Duodenal mucosa (tissue), 2 donors: ENCODE results near the gene CYRIA.

Experiments
- H3K27ac ChIP-seq: one replicate; pipeline ENCODE4 v1.7.0; 2013; ENCODE audit warnings: low read depth, low read length
- H3K27me3 ChIP-seq, 2 donors: one replicate each; pipeline ENCODE4 v1.7.0; 2013; ENCODE audit warnings: low read length in 2 of 2, control low read depth in 1 of 2; ENCODE audit not compliant: insufficient read depth in 2 of 2, control insufficient read depth in 1 of 2
- H3K36me3 ChIP-seq, 2 donors: one replicate each; pipeline ENCODE4 v1.7.0; 2013; ENCODE audit warnings: low read length in 2 of 2, control low read depth in 1 of 2; ENCODE audit not compliant: insufficient read depth in 2 of 2, control insufficient read depth in 1 of 2
- H3K4me1 ChIP-seq, 2 donors: one replicate each; pipeline ENCODE4 v1.7.0; 2013; ENCODE audit warnings: low read length in 2 of 2, control low read depth in 1 of 2; ENCODE audit not compliant: insufficient read depth in 2 of 2, control insufficient read depth in 1 of 2
- H3K4me3 ChIP-seq, 2 donors: one replicate each; pipeline ENCODE4 v1.7.0; 2013; ENCODE audit warnings: low read length in 2 of 2, low read depth in 1 of 2
- H3K9ac ChIP-seq, 2 donors: one replicate each; pipeline ENCODE4 v1.7.0; 2013; ENCODE audit warnings: low read length in 2 of 2, low read depth in 1 of 2
- H3K9me3 ChIP-seq, 2 donors: one replicate each; pipeline ENCODE4 v1.7.0; 2013; ENCODE audit warnings: low read length in 2 of 2, control low read depth in 1 of 2; ENCODE audit not compliant: control insufficient read depth in 1 of 2

CYRIA gene

DNA sequence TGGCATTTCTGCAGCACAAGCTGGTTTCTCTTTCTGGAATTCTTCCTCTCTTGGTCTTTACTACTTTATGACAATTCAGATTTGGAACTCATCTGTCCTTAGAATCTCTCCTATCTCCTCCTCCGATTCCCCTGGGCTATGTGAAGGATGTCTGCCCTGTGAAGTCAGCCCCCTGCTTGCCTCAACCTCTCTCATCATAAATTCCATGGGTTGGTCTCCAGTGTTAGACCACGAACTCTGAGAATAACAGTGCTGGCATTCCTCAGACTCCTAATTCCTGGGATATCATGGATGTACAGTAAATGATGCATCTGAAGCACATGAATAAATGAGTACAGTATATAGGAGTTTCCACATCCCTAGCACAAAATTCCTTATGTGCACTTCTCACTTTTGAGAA is 21.0 kb upstream of the CYRIA start:
- H3K4me1 ChIP-seq, result no peaks in the 10 kb centered on the region
- no peaks in the 10 kb centered on the region for H3K9me3 ChIP-seq

DNA sequence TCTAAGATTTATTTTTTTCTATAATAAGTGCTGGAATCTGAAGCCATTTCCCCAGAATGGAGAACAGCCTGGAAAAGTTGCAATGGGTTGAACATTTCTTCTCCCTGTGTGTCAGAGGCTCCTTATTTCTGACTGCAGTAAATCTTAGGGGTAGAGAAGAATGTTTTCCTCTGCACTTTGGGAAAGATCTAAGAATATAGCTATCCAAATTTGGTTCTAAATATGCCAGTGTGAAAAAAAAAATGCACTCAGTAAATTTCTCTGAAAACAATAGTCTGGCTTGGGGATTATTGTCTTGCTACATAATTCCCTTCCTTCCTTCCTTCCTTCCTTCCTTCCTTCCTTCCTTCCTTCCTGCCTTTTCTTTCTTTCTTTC is 19.7 kb upstream of the CYRIA start:
- Histone ChIP-seq H3K27me3 (no peaks in the 10 kb centered on the region), H3K9ac (no peak overlapping the region), H3K4me1 (no peaks in the 10 kb centered on the region), H3K27ac (no peak overlapping the region), H3K4me3 (no peak overlapping the region), H3K36me3 (no peaks in the 10 kb centered on the region), H3K9me3 (no peaks in the 10 kb centered on the region)

More for the DNA sequence above, 21.0 kb upstream of the CYRIA start:
- H3K27ac ChIP-seq, result no peak overlapping the region
- H3K9ac ChIP-seq, result no peak overlapping the region
- no peak overlapping the region for H3K4me3 ChIP-seq
- no peaks in the 10 kb centered on the region for H3K27me3 ChIP-seq
- no peaks in the 10 kb centered on the region for H3K36me3 ChIP-seq

GRCh38 chr2:16684676-16685339 is 19.2 kb upstream of the CYRIA start:
- H3K4me3 ChIP-seq, result no peak overlapping the region
- no peaks in the 10 kb centered on the region for H3K4me1 ChIP-seq
- H3K9ac ChIP-seq, result no peak overlapping the region
- H3K27ac ChIP-seq, result no peak overlapping the region
- H3K27me3 ChIP-seq, result no peaks in the 10 kb centered on the region
- no peaks in the 10 kb centered on the region for H3K9me3 ChIP-seq
- no peaks in the 10 kb centered on the region for H3K36me3 ChIP-seq

- no peak overlapping the region for H3K9ac ChIP-seq
- H3K4me1 ChIP-seq, result no peaks in the 10 kb centered on the region
- H3K9me3 ChIP-seq, result peaks cover 0 to under 1% of the 10 kb centered on the region in 2 donors
- no peak overlapping the region for H3K4me3 ChIP-seq
- no peaks in the 10 kb centered on the region for H3K27me3 ChIP-seq
- H3K36me3 ChIP-seq, result no peaks in the 10 kb centered on the region
- H3K27ac ChIP-seq, result no peak overlapping the region
Observed at GRCh38 chr2:16683576-16683975, 17.9 kb upstream of the CYRIA start.

GRCh38 chr2:16682431-16683118 is 16.9 kb upstream of the CYRIA start:
- Histone ChIP-seq H3K4me3 (no peak overlapping the region), H3K27ac (no peak overlapping the region), H3K4me1 (no peaks in the 10 kb centered on the region), H3K9me3 (peaks cover 6 to 11% of the 10 kb centered on the region in 2 donors), H3K36me3 (no peaks in the 10 kb centered on the region), H3K27me3 (no peaks in the 10 kb centered on the region), H3K9ac (no peak overlapping the region)

GRCh38 chr2:16680781-16681180 is 15.1 kb upstream of the CYRIA start:
- Histone ChIP-seq H3K4me3 (no peak overlapping the region), H3K9ac (no peak overlapping the region), H3K27ac (no peak overlapping the region), H3K9me3 (peaks cover 7 to 11% of the 10 kb centered on the region in 2 donors), H3K36me3 (no peaks in the 10 kb centered on the region), H3K4me1 (no peaks in the 10 kb centered on the region), H3K27me3 (no peaks in the 10 kb centered on the region)

DNA sequence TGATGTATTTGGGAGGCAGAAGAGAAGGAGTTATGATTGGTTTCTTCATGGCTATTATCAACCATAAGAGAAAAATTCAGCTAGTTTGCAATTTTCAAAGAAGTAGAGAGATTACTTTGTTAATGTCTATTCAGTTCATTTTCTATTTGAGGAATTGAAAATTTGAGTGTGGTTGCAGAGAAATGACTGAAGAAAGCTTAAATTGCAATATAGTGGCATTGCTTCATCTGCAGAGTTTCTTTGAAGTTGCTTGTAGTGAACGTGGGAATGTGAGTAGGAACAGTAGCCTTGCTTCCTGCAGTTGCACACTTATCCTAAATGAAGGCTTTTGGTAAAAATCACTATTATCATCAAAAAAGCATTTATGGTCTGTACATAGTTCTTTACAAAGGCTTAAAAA is 14.7 kb upstream of the CYRIA start:
- no peak overlapping the region for H3K4me3 ChIP-seq
- no peaks in the 10 kb centered on the region for H3K36me3 ChIP-seq
- no peaks in the 10 kb centered on the region for H3K27me3 ChIP-seq
- no peaks in the 10 kb centered on the region for H3K4me1 ChIP-seq
- no peak overlapping the region for H3K27ac ChIP-seq
- peaks cover 7 to 11% of the 10 kb centered on the region in 2 donors for H3K9me3 ChIP-seq
- no peak overlapping the region for H3K9ac ChIP-seq

DNA sequence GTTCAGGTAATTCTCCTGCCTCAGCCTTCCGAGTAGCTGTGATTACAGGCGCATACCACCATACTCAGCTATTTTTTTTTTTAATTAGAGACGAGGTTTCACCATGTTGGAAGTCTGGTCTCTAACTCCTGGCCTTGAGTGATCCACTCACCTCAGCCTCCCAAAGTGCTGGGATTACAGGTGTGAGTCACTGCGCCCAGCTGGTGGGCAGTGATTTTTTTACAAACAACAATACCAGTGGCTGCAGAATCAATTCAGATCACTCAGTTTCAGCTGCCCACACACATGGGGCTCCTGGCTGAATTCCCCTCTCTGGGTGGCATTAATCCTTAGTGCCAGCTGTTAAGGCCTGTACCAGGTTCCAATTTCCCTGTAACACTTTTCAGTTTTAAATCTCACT is 13.3 kb upstream of the CYRIA start:
- Histone ChIP-seq H3K27ac (no peak overlapping the region), H3K9me3 (peaks cover 7 to 11% of the 10 kb centered on the region in 2 donors), H3K4me3 (no peak overlapping the region), H3K27me3 (no peaks in the 10 kb centered on the region), H3K9ac (no peak overlapping the region), H3K36me3 (no peaks in the 10 kb centered on the region), H3K4me1 (no peaks in the 10 kb centered on the region)

- peaks cover 7 to 11% of the 10 kb centered on the region in 2 donors for H3K9me3 ChIP-seq
- no peaks in the 10 kb centered on the region for H3K36me3 ChIP-seq
- H3K27me3 ChIP-seq, result no peaks in the 10 kb centered on the region
- no peak overlapping the region for H3K4me3 ChIP-seq
- H3K27ac ChIP-seq, result no peak overlapping the region
- no peak overlapping the region for H3K9ac ChIP-seq
- no peaks in the 10 kb centered on the region for H3K4me1 ChIP-seq
Observed at GRCh38 chr2:16677875-16678274, 12.2 kb upstream of the CYRIA start.

DNA sequence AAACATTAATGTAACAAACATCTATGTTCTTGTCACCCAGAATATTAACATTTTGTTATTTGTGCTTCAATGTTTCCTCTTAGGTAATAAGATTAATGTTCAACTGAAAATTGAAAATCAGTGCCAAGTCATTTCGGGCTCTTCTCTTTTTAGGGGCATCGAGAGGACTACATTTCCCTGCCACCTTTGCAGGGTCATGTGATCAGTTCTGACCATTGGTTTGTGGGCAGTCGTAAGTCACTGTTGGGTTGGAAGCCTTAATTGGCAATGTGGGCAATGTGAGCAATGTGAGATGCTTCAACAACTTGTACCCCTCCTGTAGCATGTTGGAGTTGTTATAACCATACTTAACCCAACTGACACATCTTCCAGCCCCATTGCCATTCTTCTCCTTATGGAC is 10.1 kb upstream of the CYRIA start:
- H3K4me1 ChIP-seq, result no peaks in the 10 kb centered on the region
- H3K9ac ChIP-seq, result no peak overlapping the region

More for the DNA sequence above, 10.1 kb upstream of the CYRIA start:
- Histone ChIP-seq H3K36me3 (no peaks in the 10 kb centered on the region), H3K9me3 (peaks cover 7 to 11% of the 10 kb centered on the region in 2 donors), H3K27me3 (no peaks in the 10 kb centered on the region), H3K4me3 (no peak overlapping the region), H3K27ac (no peak overlapping the region)
